ENCODE results near the gene C13orf42. TPM values are rescaled to one million over a fixed set of nuclear protein-coding genes. Genes with fewer than 3 reads are reported as not detected.
A peak's percentile ranks its signal among the peaks of the same experiment; 100 is the strongest.

The C13orf42 gene
- total and polyA plus RNA-seq, 2 experiments from 2014 or later = 9.4 to 96.5 TPM

DNA sequence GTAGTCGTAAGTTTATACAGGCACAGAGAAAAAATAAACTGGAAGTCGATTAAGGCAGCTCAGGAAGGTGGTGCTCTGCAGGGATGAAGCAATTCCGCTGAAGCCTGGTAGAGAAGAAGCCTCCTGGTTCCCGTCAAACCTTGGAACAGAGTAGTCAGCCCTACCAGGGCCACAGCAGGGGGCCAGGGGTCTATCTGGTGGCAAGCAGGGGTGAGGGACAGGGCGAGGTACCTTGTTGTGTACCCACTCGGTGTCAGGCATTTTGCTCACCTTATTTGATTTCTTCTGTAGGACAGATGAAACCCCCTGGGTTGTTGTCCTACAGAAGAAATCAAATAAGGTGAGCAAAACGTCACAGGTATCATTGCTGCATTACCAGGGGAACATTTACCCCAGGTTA is 70.6 kb downstream of the C13orf42 start:
- no peaks in the 10 kb centered on the region for H3K4me1 ChIP-seq (ENCODE audit: insufficient read depth)
- DNase-seq (ENCODE audit: low spot score) (no peak), ATAC-seq (no peak)
- H3K79me2 ChIP-seq (replicated peaks; ENCODE audit: insufficient read depth) = no peaks in the 10 kb centered on the region
- H3F3A ChIP-seq (replicated peaks; ENCODE audit: low read depth) = no peaks in the 10 kb centered on the region
- no peak overlapping the region for H3K4me2 ChIP-seq
- H3K36me3 ChIP-seq (ENCODE audit: insufficient read depth) = no peaks in the 10 kb centered on the region
- peaks cover 3% of the 10 kb centered on the region for H3K9me2 ChIP-seq (ENCODE audit: insufficient read depth)
- H3K27me3 ChIP-seq (ENCODE audit: insufficient read depth) = no peaks in the 10 kb centered on the region
- H3K4me3 Mint-ChIP-seq = no peak overlapping the region
- TF ChIP-seq EZH2 (IDR thresholded peaks at IDR 0.05; ENCODE audit: low read depth, unreplicated experiment) = no peak
- TF ChIP-seq, protein P1, sequence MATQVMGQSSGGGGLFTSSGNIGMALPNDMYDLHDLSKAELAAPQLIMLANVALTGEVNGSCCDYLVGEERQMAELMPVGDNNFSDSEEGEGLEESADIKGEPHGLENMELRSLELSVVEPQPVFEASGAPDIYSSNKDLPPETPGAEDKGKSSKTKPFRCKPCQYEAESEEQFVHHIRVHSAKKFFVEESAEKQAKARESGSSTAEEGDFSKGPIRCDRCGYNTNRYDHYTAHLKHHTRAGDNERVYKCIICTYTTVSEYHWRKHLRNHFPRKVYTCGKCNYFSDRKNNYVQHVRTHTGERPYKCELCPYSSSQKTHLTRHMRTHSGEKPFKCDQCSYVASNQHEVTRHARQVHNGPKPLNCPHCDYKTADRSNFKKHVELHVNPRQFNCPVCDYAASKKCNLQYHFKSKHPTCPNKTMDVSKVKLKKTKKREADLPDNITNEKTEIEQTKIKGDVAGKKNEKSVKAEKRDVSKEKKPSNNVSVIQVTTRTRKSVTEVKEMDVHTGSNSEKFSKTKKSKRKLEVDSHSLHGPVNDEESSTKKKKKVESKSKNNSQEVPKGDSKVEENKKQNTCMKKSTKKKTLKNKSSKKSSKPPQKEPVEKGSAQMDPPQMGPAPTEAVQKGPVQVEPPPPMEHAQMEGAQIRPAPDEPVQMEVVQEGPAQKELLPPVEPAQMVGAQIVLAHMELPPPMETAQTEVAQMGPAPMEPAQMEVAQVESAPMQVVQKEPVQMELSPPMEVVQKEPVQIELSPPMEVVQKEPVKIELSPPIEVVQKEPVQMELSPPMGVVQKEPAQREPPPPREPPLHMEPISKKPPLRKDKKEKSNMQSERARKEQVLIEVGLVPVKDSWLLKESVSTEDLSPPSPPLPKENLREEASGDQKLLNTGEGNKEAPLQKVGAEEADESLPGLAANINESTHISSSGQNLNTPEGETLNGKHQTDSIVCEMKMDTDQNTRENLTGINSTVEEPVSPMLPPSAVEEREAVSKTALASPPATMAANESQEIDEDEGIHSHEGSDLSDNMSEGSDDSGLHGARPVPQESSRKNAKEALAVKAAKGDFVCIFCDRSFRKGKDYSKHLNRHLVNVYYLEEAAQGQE (IDR thresholded peaks at IDR 0.05; ENCODE audit: unreplicated experiment) = no peak
- no peak for TF ChIP-seq NANOG (IDR thresholded peaks at IDR 0.05; ENCODE audit: borderline replicate concordance)
- no peak overlapping the region for H3K27ac Mint-ChIP-seq
- peaks cover 2% of the 10 kb centered on the region for H3K27me3 Mint-ChIP-seq (ENCODE audit: insufficient read depth, low read depth, poor library complexity)
- no peaks in the 10 kb centered on the region for H3K9me3 Mint-ChIP-seq
- H2AFZ ChIP-seq = no peak overlapping the region
- H3K27ac ChIP-seq (ENCODE audit: low read depth) = no peak overlapping the region
- H3K36me3 Mint-ChIP-seq (ENCODE audit: low read depth) = no peaks in the 10 kb centered on the region
- H3K4me1 Mint-ChIP-seq = no peaks in the 10 kb centered on the region
- no peaks in the 10 kb centered on the region for H4K20me1 ChIP-seq (replicated peaks; ENCODE audit: insufficient read depth)
- no peak overlapping the region for H3K4me3 ChIP-seq

DNA sequence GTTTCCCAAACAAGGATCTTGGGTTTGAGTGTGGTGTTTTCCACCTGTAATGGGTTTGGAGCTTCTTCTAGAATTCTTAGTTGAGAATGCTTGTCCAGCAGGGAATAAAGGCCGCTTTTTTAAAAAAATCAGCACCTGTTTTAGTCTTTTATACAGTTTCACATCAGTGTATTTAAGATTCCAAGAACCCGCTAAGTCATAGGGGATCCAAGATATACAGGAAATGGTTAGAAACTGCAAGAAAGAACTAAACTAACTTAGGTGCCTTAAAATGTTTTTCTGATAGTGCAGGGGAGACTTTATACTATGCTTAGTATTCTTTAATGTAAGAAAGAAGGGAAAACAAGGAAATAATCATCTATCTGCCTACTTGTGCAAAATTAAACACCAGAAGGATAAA is 74.7 kb downstream of the C13orf42 start:
- no peak overlapping the region for H3K27ac Mint-ChIP-seq
- H3K4me1 Mint-ChIP-seq = peaks cover 4% of the 10 kb centered on the region; the same call in 1 of the 3 replicates
- no peaks in the 10 kb centered on the region for H4K20me1 ChIP-seq (replicated peaks; ENCODE audit: insufficient read depth)
- H3F3A ChIP-seq (replicated peaks; ENCODE audit: low read depth) = no peaks in the 10 kb centered on the region
- no peaks in the 10 kb centered on the region for H3K36me3 ChIP-seq (ENCODE audit: insufficient read depth)
- no peaks in the 10 kb centered on the region for H3K9me3 Mint-ChIP-seq
- no peak overlapping the region for H3K4me3 Mint-ChIP-seq
- no peaks in the 10 kb centered on the region for H3K79me2 ChIP-seq (replicated peaks; ENCODE audit: insufficient read depth)
- no peak overlapping the region for H3K4me2 ChIP-seq
- peak overlapping the region; percentile 72 for H2AFZ ChIP-seq
- H3K9me2 ChIP-seq (ENCODE audit: insufficient read depth) = peaks cover 6% of the 10 kb centered on the region
- no peak for ATAC-seq
- H3K36me3 Mint-ChIP-seq (ENCODE audit: low read depth) = no peaks in the 10 kb centered on the region
- no peak for DNase-seq (ENCODE audit: low spot score)
- H3K4me1 ChIP-seq (ENCODE audit: insufficient read depth) = peaks cover 6% of the 10 kb centered on the region; the same call in 1 of the 2 replicates
- no peak overlapping the region for H3K4me3 ChIP-seq
- H3K27ac ChIP-seq (ENCODE audit: low read depth) = no peak overlapping the region
- TF ChIP-seq, protein P2, sequence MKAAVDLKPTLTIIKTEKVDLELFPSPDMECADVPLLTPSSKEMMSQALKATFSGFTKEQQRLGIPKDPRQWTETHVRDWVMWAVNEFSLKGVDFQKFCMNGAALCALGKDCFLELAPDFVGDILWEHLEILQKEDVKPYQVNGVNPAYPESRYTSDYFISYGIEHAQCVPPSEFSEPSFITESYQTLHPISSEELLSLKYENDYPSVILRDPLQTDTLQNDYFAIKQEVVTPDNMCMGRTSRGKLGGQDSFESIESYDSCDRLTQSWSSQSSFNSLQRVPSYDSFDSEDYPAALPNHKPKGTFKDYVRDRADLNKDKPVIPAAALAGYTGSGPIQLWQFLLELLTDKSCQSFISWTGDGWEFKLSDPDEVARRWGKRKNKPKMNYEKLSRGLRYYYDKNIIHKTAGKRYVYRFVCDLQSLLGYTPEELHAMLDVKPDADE (IDR thresholded peaks at IDR 0.05) = no peak
- TF ChIP-seq JUNB (IDR thresholded peaks at IDR 0.05; ENCODE audit: unreplicated experiment) = no peak
- TF ChIP-seq STAT1 (IDR thresholded peaks at IDR 0.05; ENCODE audit: unreplicated experiment) = no peak
- no peak for TF ChIP-seq NANOG (IDR thresholded peaks at IDR 0.05; ENCODE audit: borderline replicate concordance)
- peaks cover 2% of the 10 kb centered on the region for H3K27me3 Mint-ChIP-seq (ENCODE audit: insufficient read depth, low read depth, poor library complexity)
- H3K27me3 ChIP-seq (ENCODE audit: insufficient read depth) = no peaks in the 10 kb centered on the region

Data from GM23338 (cell line).